Breast epithelium (tissue), 4 donors: Measurements from ENCODE around the gene STIM2. TPM values are rescaled to one million over a fixed set of nuclear protein-coding genes. Genes with fewer than 3 reads are reported as not detected.

Experiments
- DNase-seq, 2 donors: peaks; one replicate each; pipeline ENCODE4 v3.0.0-alpha.2; 2019; ENCODE audit warnings: low spot score in 2 of 2
- H3K27ac ChIP-seq, 2 donors: fragments of 200-600 bp; sonication (generic) in 1 of 2; one replicate each; pipeline ENCODE4 v1.5.1; 2016 to 2019; ENCODE audit warnings: mild to moderate bottlenecking in 1 of 2
- H3K27me3 ChIP-seq, 2 donors: fragments of 200-600 bp; sonication (generic) in 1 of 2; one replicate each; pipeline versions ENCODE4 v1.5.1 to v1.6.0; 2017 to 2019; ENCODE audit warnings: control low read depth in 1 of 2, mild to moderate bottlenecking in 1 of 2
- H3K36me3 ChIP-seq: fragments of 200-600 bp; one replicate; pipeline ENCODE4 v1.5.1; 2019
- H3K4me1 ChIP-seq, 2 donors: fragments of 200-600 bp; sonication (generic); one replicate each; pipeline ENCODE4 v1.5.1; 2016 to 2019; ENCODE audit warnings: control low read depth in 1 of 2
- H3K4me3 ChIP-seq, 3 donors: fragments of 200-600 bp; sonication (generic); 1 replicate in 2 of 3; 2 replicates in 1 of 3; pipeline ENCODE4 v1.5.1; 2016 to 2019; ENCODE audit warnings: mild to moderate bottlenecking in 3 of 3, moderate library complexity in 2 of 3
- H3K9me3 ChIP-seq, 2 donors: fragments of 200-600 bp; sonication (generic) in 1 of 2; one replicate each; pipeline ENCODE4 v1.5.1; 2016 to 2019; ENCODE audit warnings: control low read depth in 1 of 2
- POLR2A ChIP-seq: fragments of 450-650 bp; IDR thresholded peaks from one replicate; pipeline ENCODE4 v1.6.1; 2016; ENCODE audit warnings: antibody characterized with exemption, mild to moderate bottlenecking, moderate library complexity
- POLR2AphosphoS5 ChIP-seq, 3 donors: sonication (generic); formaldehyde crosslinking; IDR thresholded peaks; one replicate each; pipeline ENCODE4 v1.6.1; 2017; ENCODE audit warnings: antibody characterized with exemption in 3 of 3
- intact Hi-C: fragments of 100-400 bp; cut with DNase I; formaldehyde crosslinking; loops from one replicate; pipeline ENCODE4 v1.15.1; 2023; ENCODE audit warnings: low total_unique reads
- total RNA-seq, 3 donors: library from RNA; depleted of rRNA; stranded (reverse); fragments of >200 nt; gene quantifications; one replicate each; pipeline ENCODE4 v1.1.0, GENCODE V29; 2016
- TF ChIP-seq, protein P1 (sequence below), 3 donors: fragments of 450-650 bp; IDR thresholded peaks; one replicate each; pipeline ENCODE4 v1.5.1; 2016 to 2017; ENCODE audit warnings: antibody characterized with exemption in 3 of 3, mild to moderate bottlenecking in 3 of 3, moderate library complexity in 3 of 3

Gene STIM2
- total RNA-seq, 3 donors from 2014 or later = 12.0 to 24.7 (median 23.3) TPM

DNA sequence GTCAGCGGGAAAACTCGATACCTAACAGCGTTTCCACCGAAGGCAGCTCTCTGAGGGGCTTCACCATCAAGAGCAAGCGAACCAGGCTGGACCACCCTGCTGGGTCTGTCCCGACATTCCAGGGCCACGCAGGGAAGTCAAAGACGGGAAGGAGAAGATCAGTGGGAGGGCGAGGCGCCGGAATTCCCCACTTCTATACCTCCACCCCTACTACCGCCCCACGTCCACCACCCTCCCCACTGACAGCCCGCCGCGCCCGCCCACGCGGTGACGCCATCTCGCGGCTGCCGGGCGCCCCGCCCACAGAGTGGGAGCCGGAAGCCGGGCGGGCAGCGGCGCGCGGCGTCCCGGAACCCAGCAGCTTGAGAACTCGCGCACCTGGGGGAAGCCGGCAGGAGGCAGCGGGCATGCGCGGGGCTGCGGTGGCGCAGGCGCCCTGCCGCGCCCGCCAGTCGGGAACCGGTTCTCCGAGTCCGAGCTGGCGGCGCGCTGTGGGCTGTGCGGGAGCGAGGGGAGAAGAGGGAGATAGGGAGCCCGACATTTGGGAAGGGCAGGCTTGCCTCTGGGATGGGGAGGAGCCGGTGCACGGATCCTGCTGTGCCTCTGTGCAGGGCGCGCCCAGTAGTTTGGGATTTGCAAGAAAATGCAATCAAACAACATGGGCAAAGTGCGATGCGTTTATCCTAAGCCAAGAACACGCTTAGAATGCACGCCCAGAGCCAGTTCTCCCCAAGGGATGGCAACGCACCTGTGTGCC is 3.2 kb upstream of the STIM2 start:
- H3K27ac ChIP-seq = peak overlapping the region; percentile 93 to 94
- H3K9me3 ChIP-seq = no peaks in the 10 kb centered on the region
- H3K4me1 ChIP-seq = peaks cover 0 to 13% of the 10 kb centered on the region in 2 donors
- H3K36me3 ChIP-seq = no peaks in the 10 kb centered on the region
- peak overlapping the region; percentile 65 to 84 (median 73) for H3K4me3 ChIP-seq
- peak in 2 of 3 donors; percentile 70 to 76 for TF ChIP-seq POLR2AphosphoS5 (IDR thresholded peaks at IDR 0.05)
- no peak for TF ChIP-seq POLR2A
- H3K27me3 ChIP-seq = no peaks in the 10 kb centered on the region
- intact Hi-C loops = no loop called here
- peak; percentile 88 to 90 for DNase-seq

GRCh38 chr4:26858035-26858918 is 2.4 kb upstream of the STIM2 start:
- peak overlapping the region; percentile 65 to 84 (median 73) for H3K4me3 ChIP-seq
- no peak for DNase-seq
- no peaks in the 10 kb centered on the region for H3K36me3 ChIP-seq
- peak overlapping the region; percentile 93 to 94 for H3K27ac ChIP-seq
- no peaks in the 10 kb centered on the region for H3K9me3 ChIP-seq
- intact Hi-C loops = no loop called here
- TF ChIP-seq, protein P1, sequence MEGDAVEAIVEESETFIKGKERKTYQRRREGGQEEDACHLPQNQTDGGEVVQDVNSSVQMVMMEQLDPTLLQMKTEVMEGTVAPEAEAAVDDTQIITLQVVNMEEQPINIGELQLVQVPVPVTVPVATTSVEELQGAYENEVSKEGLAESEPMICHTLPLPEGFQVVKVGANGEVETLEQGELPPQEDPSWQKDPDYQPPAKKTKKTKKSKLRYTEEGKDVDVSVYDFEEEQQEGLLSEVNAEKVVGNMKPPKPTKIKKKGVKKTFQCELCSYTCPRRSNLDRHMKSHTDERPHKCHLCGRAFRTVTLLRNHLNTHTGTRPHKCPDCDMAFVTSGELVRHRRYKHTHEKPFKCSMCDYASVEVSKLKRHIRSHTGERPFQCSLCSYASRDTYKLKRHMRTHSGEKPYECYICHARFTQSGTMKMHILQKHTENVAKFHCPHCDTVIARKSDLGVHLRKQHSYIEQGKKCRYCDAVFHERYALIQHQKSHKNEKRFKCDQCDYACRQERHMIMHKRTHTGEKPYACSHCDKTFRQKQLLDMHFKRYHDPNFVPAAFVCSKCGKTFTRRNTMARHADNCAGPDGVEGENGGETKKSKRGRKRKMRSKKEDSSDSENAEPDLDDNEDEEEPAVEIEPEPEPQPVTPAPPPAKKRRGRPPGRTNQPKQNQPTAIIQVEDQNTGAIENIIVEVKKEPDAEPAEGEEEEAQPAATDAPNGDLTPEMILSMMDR (IDR thresholded peaks at IDR 0.05) = no peak
- no peak for TF ChIP-seq POLR2A
- no peak for TF ChIP-seq POLR2AphosphoS5 (IDR thresholded peaks at IDR 0.05)
- no peaks in the 10 kb centered on the region for H3K27me3 ChIP-seq
- H3K4me1 ChIP-seq = peaks cover 0 to 13% of the 10 kb centered on the region in 2 donors

- H3K36me3 ChIP-seq = no peaks in the 10 kb centered on the region
- peak overlapping the region in 1 of 3 donors; percentile 96 for H3K4me3 ChIP-seq
- intact Hi-C loops = no loop called here
- TF ChIP-seq, protein P1 (IDR thresholded peaks at IDR 0.05) = no peak
- TF ChIP-seq POLR2A (no peak), POLR2AphosphoS5 (IDR thresholded peaks at IDR 0.05) (no peak)
- no peak for DNase-seq
- no peaks in the 10 kb centered on the region for H3K27me3 ChIP-seq
- peak overlapping the region; percentile 93 to 96 for H3K27ac ChIP-seq
- H3K4me1 ChIP-seq = peaks cover 0 to 13% of the 10 kb centered on the region in 2 donors
- H3K9me3 ChIP-seq = no peaks in the 10 kb centered on the region
These were observed 1.7 kb upstream of the STIM2 start for GRCh38 chr4:26858947-26859401.

GRCh38 chr4:26859762-26860156 is 882 bp upstream of the STIM2 start:
- Histone ChIP-seq H3K4me1 (peaks cover 0 to 13% of the 10 kb centered on the region in 2 donors), H3K36me3 (no peaks in the 10 kb centered on the region), H3K9me3 (no peaks in the 10 kb centered on the region), H3K27ac (peak overlapping the region; percentile 92 to 96), H3K27me3 (no peaks in the 10 kb centered on the region), H3K4me3 (peak overlapping the region; percentile 73 to 96 (median 87))
- TF ChIP-seq POLR2A = no peak
- no peak for TF ChIP-seq POLR2AphosphoS5 (IDR thresholded peaks at IDR 0.05)
- TF ChIP-seq, protein P1 (IDR thresholded peaks at IDR 0.05) = no peak
- intact Hi-C loops = loop anchor here (10.0 kb wide), 1 partner anchor 1765 kb away; no protein-coding TSS in a partner anchor
- no peak for DNase-seq

DNA sequence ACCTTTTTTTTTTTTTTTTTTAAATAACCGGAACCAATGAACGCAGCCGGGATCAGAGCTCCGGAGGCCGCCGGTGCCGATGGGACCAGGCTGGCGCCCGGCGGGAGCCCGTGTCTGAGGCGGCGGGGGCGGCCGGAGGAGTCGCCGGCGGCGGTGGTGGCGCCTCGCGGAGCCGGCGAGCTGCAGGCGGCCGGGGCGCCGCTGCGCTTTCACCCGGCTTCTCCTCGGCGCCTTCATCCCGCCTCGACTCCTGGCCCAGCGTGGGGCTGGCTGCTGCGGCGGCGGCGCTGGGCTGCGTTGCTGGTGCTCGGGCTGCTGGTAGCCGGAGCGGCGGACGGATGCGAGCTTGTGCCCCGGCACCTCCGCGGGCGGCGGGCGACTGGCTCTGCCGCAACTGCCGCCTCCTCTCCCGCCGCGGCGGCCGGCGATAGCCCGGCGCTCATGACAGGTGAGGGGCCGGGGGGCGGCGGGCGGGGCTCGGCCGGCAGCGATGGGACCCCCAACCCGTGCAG is 337 bp downstream of the STIM2 start:
- no peak for TF ChIP-seq POLR2A
- TF ChIP-seq, protein P1 (IDR thresholded peaks at IDR 0.05) = no peak
- no peak for TF ChIP-seq POLR2AphosphoS5 (IDR thresholded peaks at IDR 0.05)
- intact Hi-C loops = loop anchor here (10.0 kb wide), 1 partner anchor 1766 kb away; no protein-coding TSS in a partner anchor
- Histone ChIP-seq H3K27me3 (no peaks in the 10 kb centered on the region), H3K4me3 (peak overlapping the region; percentile 73 to 96 (median 87)), H3K4me1 (peaks cover 0 to 13% of the 10 kb centered on the region in 2 donors), H3K9me3 (no peaks in the 10 kb centered on the region), H3K36me3 (no peaks in the 10 kb centered on the region), H3K27ac (peak overlapping the region; percentile 92 to 96)
- peak in 1 of 2 donors; percentile 61 for DNase-seq
